Esophagus muscularis mucosa (tissue), 3 donors: ENCODE results near the gene PEX5L.

Source experiments
- CTCF ChIP-seq, 3 experiments: fragments of 200-600 bp in 2 of 3; fragments of 450-650 bp in 1 of 3; sonication (generic) in 2 of 3; IDR thresholded peaks; one replicate each; pipeline ENCODE4 v1.5.1; 2017 to 2019; ENCODE audit warnings: antibody characterized with exemption in 3 of 3, mild to moderate bottlenecking in 2 of 3, moderate library complexity in 1 of 3
- POLR2A ChIP-seq: fragments of 450-650 bp; IDR thresholded peaks from one replicate; pipeline ENCODE4 v1.6.1; 2017; ENCODE audit warnings: antibody characterized with exemption, moderate library complexity, mild to moderate bottlenecking, low read depth
- POLR2AphosphoS5 ChIP-seq, 2 donors: sonication (generic); formaldehyde crosslinking; IDR thresholded peaks; one replicate each; pipeline ENCODE4 v1.6.1; 2017; ENCODE audit warnings: antibody characterized with exemption in 2 of 2

GRCh38 chr3:179796421-179796820 is 240.3 kb downstream of the PEX5L start:
- TF ChIP-seq POLR2A = no peak
- no peak for TF ChIP-seq CTCF (IDR thresholded peaks at IDR 0.05)
- no peak for TF ChIP-seq POLR2AphosphoS5 (IDR thresholded peaks at IDR 0.05)
